GM19455 (cell line): Measurements from ENCODE around the gene HDGFL3.
"Not testable (repeated sequence)": the region's sequence is repeated elsewhere in the genome, so short reads cannot be mapped to it uniquely, and the experiment has no call there.

Source experiments
- ATAC-seq: cut with Tn5 transposase; IDR thresholded peaks from one replicate; pipeline ENCODE4 v1.9.1; 2021; ENCODE audit not compliant: unreplicated experiment

The HDGFL3 gene

DNA sequence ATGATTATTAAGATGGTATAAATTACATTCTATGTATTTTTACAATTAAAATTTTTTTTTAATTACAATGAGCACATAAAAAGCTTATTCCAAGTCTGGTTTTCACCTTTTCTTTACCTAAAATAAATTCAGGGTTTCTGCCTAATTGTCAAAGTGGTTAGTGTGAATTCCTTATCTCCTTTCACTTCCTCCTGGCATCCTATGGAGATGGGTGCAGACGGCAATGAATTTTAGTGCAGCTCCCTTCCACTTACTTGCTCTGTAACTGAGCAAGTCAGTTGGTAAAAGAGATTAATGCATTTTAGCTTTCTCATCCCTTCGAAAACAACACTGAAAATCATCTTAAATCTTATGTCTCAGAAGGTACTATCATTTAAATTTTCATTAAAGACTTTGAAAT, 13.1 kb downstream of the HDGFL3 start:
- no peak for ATAC-seq

DNA sequence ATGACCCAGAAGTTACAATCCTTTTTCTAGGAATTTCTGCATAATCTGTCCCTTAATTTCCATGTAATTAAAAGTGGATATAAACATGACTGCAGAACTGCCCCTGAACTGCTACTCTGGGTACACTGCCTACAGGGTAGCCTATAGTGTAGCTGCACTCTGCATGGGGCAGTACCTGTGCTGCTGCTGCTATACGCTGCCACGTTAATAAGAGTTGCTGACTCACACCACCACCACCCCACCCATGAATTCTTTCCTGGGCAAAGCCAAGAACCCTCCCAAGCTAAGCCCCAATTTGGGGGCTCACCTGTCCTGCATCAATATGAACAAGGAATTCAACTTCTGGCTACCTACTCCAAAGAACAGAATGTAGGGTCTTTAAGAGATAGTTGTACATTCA, 13.9 kb downstream of the HDGFL3 start:
- ATAC-seq = no peak

DNA sequence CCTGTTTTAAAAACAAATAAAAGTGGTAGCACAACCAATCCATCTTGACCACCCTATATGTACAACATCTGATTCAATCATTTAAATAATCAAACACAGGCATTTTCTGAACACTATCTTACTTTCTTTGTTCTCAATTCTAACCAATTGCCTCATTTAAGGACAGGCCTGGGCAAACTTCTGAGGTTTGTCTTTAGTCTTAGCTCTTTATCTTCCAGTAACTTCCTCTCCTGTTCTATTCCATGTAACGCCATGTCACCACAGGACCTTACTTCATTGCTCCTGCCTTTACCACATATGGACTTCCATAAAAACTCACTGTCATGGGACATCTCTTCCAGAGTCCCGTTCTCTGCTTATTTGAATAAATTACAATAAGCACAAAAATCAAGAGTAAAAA, 14.9 kb downstream of the HDGFL3 start:
- no peak for ATAC-seq

DNA sequence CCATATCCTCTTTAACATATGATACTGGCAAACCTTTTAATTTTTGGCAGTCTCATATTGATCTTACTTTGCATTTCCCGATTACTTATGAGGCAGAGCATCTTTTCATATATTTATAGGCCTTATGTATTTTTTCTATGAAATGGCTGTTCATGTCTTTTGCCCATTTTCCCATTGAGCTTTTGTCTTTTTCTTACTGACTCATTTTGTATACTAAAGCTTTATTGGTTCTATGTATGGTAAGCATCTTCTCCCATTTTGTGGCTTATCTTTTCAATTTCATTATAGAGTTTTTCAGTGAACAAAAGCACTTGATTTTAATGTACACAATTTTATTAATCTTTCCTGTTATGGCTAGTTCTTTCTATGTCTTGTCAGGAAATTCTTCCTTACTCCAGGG, 17.2 kb downstream of the HDGFL3 start:
- ATAC-seq = no peak

DNA sequence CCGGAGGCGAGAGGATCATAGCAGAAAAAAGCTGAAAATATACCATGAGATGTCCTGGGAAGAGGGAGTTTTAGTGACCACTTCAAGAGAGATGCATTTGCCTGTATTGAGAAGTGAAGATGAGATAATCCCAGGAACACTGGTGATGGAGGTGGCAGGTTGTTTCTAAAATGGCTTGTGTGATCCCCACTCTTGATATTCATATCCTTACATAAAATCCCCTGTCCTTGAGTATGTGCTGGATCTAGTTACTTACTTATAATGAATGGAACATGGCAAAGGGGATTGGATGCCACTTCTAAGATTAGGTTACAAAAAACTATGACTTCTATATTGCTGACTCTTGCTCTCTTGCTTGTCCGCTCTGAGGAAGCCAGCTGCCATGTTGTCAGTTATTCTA, 22.1 kb downstream of the HDGFL3 start:
- ATAC-seq = no peak

DNA sequence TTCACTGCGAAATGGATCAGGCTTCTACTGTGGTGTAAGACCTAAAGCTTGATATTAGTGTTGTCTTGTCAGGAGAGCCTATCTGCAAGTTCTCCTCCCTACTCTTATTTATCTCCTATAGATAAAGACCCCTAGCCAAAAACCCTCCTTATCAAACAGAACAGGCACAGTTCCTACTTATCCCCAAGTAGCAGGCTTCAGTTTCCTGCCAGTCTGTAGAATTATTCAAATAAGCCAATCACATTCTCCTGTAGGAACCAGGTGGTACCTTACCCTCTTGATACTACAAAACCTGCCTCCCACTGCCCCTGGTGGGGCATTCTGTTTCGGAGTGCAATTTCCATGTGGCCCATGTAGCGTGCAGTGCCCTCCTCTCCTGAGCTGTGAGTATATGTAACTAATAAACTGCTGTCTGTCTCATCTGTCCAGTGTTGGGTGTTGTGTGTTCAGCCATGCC, 28.7 kb downstream of the HDGFL3 start:
- no peak for ATAC-seq

DNA sequence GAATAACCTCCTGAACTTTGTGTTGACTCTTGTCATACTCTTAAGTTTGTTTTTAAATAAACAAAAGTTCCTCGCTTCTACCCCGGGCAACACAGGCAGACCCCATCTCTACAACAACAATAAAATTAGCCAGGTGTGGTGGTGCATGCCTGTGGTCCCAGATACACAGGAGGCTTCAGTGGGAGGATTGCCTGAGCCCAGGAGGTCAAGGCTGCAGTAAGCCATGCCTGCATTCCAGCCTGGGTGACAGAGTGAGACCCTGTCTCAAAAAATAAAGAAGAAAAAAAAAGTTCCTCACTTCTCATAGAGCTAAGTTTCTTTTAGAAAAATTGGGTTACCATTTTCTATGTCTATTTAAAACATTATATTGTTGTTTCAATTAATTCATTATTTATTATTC, 29.2 kb downstream of the HDGFL3 start:
- no peak for ATAC-seq

DNA sequence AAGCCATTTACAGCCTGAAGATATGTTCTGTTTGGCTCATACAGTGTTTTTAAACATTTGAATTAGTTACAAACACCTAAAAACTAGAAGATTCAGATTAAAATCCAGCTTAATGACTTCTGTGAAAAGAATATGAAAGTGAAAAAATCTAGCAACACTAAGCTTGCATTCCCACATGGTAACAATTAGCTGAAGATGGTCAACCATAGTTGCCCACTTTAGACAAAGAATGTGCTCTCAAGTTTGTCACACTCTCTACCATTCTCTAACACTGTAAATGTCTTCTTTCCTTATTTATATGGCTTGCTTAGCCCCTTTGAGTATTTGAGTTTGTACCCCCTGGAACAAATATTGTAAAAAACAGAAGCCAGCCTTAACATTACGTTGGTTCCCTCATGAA, 32.7 kb downstream of the HDGFL3 start:
- no peak for ATAC-seq

DNA sequence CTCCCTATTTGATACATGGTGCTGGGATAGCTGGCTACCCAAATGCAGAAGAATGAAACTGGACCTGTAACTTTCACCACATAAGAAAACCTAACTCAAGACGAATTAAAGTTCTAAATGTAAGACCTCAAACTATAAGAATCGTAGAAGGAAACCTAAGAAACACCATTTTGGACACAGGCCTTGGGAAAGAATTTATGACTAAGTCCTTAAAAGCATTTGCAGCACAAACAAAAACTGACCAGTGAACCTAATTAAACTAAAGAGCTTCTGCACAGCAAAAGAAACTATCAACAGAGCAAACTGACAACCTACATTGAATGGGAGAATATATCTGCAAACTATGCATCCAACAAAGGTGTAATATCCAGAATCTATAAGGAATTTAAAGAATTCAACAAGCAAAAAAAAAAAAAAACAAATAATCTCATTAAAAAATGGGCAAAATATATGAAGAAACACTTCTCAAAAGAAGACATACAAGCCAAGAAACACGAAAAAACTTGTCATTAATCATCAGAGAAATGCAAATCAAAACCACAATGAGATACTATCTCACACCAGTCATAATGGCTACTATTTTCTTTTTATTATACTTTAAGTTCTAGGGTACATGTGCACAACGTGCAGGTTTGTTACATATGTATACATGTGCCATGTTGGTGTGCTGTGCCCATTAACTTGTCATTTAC, 37.0 kb downstream of the HDGFL3 start:
- no peak for ATAC-seq

DNA sequence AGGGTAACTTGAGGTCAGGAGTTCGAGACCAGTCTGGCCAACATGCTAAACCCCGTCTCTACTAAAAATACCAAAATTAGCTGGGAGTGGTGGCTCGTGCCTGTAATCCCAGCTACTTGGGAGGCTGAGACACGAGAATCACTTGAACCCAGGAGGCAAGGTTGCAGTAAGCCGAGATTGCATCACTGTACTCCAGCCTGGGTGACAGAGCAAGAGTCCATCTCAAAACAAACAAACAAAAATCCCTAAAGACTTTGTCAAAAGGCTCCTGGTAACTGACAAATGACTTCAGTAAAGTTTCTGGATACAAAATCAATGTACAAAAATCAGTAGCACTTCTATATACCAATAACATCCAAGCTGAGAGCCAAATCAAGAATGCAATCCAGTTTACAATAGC, 38.0 kb downstream of the HDGFL3 start:
- ATAC-seq = not testable (repeated sequence)

DNA sequence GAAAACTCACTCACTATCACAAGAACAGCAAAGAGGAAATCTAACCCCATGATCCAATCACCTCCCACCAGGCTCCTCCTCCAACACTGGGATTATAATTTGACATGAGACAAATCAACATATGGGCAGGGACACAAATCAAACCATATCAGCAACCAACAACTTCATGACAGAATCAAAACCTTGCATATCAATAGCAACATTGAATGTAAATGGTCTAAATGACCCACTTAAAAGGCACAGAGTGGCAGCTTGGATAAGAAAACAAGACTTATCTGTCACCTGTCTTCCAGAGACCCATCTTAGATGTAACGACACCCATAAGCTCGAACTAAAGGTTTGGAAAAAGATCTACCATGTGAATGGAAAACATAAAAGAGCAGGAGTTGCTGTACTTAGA, 40.8 kb downstream of the HDGFL3 start:
- ATAC-seq = no peak

DNA sequence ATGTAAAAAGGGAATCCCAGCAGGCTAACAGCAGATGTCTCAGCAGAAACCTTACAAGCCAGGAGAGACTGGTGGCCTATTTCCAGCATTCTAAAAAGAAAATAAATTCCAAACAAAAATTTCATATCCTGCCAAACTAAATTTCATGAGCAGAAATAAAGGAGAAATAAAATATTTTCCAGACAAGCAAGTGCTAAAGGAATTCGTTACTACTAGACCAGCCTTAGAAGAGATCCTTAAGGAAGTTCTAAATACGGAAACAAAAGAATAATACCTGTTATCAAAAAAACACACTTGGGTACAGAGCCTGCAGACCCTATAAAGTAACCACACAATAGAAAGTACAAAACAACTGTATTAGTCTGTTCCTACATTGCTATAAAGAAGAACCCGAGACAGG, 41.4 kb downstream of the HDGFL3 start:
- ATAC-seq = no peak

DNA sequence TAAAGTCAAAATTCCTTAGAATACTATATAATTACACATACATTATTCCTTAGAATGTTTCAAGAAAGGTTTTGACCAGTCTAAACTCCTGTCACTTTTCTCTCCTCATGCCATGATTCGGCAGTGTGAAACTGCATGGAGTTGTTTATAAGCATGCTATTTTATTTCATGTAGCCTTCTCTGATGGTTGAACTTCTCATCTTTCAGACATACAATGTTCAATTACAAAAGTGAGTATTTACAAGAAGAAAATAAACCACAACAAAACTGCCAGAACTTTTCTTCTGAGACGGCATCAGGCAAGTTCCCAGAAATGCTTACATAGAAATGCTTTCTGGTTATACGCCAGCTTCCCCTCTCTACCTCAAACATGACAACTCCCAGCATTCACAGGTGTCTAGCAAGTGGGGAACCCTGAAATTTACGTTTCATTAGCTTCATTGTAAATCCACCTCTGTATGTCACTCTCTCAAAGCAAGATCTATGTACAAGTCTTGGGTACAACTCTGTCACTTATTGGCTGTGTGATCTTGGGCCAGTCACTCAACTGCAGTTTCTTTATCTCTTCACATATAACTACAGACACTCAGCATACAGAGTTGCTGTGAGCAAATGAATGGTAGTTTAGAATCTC, 42.7 kb downstream of the HDGFL3 start:
- no peak for ATAC-seq

DNA sequence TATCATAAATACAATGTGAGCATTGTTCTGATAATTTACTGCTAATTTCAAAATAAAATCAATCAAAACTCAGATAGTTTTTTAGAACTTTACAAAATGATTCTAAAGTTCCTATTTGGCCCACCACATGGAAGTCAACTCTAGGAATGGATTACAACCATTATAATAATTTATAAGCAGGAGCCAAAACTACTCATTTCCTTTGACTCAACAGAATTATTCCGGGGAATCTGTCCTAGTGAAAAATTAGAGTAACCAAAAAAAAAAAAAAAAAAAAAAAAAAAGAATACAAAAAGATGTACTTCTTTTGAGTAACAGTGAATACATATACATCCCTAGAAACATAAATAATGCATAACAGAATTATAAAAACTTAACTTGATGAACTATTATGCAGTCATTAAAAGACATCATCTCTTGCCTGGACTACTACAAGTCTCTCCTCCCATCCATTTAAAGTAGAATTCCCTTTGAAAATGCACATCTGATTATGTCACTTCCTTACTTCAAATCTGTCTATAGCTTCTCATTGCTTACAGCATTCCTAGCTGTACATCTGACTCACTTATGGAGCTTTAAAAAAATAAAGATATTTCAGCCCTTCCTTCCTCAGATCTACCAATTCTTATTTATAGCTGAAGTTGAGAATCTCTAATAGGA, 43.4 kb downstream of the HDGFL3 start:
- ATAC-seq = no peak

DNA sequence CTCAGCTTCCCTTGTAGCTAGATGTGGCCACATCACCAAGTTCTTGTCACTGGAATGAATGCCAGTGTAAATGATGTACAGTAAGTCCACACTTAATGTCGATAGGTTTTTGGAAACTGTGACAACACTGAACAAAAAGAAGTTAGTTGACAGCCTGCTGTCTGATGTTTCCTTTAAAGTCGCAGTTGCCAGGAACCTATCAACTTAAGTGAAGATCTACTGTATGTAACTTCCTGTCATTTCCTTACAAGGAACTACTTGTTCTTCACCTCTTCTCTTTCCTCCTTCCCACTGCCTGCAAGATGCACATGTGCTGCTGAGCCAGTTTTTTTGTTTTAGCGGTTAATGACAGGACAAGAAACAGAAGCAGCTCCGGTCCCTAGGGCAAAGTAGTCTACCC, 44.6 kb downstream of the HDGFL3 start:
- no peak for ATAC-seq

DNA sequence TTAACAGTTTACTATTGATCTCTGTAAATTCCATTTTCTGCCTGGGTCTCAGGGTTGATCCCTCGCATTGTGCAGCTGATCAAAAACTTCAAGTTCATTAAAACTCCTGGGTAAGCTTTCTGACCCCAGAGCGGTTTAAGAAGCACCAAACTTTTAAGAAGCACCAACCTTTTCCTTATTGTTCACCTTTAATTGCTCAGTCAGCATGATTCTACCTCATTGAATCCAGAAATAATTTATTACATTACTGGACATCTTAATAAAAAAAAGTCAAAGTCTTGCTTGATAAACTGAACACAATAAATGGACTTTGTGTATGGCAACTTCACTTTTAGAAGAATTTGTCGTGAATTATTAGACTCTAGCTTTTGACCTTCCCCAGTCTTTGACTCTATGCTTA, 46.9 kb downstream of the HDGFL3 start:
- ATAC-seq = no peak

DNA sequence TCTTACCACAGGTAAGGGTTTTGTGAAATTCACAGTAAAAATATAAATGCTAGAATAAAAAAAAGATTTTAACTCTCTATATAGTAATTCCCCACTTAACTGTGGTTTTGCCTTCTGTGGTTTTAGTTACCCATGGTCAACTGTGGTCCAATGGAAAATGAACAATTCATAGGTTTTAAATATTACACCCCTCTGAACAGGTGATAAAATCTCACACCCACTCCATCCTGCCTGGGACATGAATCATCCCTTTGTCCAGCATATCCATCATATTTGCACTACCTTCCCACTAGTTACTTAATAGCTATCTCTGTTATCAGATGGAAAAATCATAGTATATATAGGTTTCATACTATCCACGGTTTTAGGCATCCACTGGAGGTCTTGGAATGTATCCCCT, 49.2 kb downstream of the HDGFL3 start:
- ATAC-seq = no peak

DNA sequence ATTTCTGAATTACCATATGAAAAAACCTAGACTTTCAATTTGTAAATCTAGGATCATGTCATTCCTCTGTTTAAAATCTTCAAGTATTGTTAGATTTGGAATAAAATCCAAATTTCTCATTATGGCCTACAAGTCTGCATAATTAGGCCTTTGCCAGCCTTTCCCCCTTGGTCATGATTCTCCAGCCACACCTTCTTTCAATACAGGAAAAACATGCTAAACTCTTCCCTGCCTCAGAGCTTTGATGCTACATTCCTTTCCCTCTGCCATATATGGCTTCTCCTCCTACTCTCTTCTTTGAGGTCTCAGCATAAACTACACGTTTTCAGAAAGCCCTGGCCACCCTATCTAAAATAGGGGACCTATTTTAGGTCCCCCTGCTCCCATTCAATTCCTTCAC, 51.7 kb downstream of the HDGFL3 start:
- no peak for ATAC-seq

DNA sequence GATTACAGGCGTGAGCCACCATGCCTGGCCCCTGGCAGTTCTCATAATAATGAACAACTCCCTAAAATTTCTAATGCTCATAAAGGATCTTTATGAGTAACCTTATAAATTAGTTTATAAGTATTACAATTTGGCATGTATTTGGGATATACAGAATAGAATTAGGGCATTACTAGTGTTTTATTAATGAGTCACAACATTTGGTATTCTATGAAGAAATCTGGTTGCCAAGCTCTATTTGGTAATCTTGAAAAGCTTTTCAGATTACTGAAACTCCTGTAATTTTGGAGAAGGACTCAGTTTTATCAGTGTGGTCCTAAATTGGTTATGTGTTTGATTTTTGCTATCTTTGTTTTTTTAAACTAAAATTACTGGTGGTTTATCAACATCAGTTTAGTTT, 54.3 kb downstream of the HDGFL3 start:
- ATAC-seq = no peak

DNA sequence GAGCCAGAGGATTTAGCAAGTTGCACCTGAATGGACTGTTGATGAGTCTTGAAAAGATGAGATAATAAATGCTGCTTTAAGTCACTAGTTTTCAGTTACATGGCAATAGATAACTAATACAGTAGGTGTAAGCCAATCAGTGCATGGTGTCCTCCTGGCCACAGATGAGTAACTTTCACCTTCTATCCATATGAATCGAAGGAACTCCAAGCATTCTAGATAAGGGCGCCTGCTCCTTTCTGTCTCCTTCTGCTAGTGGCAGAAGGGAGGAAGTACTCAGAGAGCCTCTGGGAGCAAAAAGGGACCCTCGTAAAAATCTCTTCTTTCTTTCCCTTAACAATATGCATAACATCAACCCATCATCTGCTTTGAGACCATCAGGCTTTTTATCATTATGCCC, 62.9 kb downstream of the HDGFL3 start:
- no peak for ATAC-seq

DNA sequence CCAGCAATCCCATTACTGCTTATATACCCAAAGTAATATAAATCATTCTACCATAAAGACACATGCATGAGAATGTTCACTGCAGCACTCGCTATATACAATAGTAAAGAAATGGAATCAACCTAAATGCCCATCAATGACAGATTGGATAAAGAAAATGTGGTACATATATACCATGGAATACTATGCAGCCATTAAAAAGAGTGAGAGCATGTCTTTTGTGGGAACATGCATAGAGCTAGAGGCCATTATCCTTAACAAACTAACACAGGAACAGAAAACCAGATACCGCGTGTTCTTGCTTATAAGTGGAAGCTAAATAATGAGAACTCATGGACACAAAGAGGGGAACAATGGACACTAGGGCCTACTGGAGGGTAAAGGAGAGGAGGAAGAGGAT, 65.5 kb downstream of the HDGFL3 start:
- ATAC-seq = not testable (repeated sequence)

DNA sequence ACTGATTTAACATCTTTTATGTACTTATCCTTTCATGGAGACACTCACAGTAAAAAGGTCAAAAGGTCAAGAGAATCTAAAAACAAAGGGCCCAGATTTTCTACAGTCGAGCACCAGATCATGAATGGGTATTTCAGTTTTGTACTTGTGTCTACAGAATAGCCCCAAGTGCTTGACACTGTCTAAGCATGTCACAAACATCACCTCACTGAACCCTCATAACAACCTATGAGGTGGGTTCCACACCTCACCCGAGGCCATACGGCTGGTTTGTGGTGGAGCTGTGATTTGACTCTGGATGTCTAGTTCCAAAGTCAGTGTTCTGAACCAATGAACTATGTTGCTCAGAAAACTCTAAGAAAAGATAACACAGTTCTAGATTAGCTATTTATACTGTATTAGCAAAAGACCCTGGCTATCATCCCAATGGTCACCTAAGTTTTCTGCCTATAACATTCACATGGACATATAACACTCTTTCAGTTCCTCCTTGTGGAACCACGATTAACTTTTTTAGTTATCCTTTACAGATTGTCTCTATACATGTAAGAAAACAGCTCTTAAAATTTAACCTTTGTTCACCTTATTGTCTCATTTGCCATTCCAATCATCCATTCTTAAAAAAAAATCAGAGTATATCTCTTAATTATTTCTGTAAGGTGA, 74.6 kb downstream of the HDGFL3 start:
- no peak for ATAC-seq
